AG20443 (cell line): Measurements from ENCODE around the gene CD80.

ENCODE experiments used
- DNase-seq: peaks from one replicate; pipeline ENCODE4 v3.0.0; 2012; ENCODE audit warnings: low spot score, mixed read lengths

The CD80 gene

GRCh38 chr3:119494597-119494996, 64.8 kb downstream of the CD80 start:
- no peak for DNase-seq

- DNase-seq = no peak
Observed at GRCh38 chr3:119492810-119493209, 66.6 kb downstream of the CD80 start.

- DNase-seq = no peak
Observed at GRCh38 chr3:119492128-119492527, 67.3 kb downstream of the CD80 start.

GRCh38 chr3:119490153-119490552, 69.3 kb downstream of the CD80 start:
- DNase-seq = no peak

GRCh38 chr3:119485563-119485962, 73.9 kb downstream of the CD80 start:
- no peak for DNase-seq

GRCh38 chr3:119483101-119483500, 76.3 kb downstream of the CD80 start:
- DNase-seq = no peak

GRCh38 chr3:119481079-119481478, 78.3 kb downstream of the CD80 start:
- DNase-seq = no peak
